ENCODE measurements around the gene STXBP5L.
"Not testable (repeated sequence)": the region's sequence is repeated elsewhere in the genome, so short reads cannot be mapped to it uniquely, and the experiment has no call there.

STXBP5L gene

GRCh38 chr3:121430664-121431215 lies 522.7 kb downstream of the STXBP5L start:
- DNase-seq (ENCODE audit: low read depth, low spot score), result no peak

- DNase-seq (ENCODE audit: low read depth, low spot score), result peak; percentile 50
Observed at GRCh38 chr3:121431726-121432517, 523.9 kb downstream of the STXBP5L start.

DNA sequence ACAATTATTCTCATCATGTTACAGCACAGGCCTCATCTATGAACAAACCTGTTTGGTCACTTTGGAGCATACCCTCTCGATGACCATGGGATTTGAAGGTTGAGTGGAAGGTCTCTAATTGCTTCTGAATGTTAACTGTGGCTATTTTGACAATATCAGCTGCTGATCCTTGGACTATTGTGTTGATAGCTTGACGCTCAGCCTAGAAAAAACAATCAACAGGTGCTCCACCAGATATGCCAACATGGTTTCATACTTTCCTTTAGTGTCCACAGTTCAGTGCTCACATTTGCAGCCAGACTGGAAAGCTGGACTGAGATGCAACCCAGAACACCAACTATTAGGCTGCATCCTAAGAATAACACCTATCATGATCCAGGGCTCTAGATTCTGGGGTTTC lies 528.1 kb downstream of the STXBP5L start:
- no peak for DNase-seq (ENCODE audit: low read depth, low spot score)

DNA sequence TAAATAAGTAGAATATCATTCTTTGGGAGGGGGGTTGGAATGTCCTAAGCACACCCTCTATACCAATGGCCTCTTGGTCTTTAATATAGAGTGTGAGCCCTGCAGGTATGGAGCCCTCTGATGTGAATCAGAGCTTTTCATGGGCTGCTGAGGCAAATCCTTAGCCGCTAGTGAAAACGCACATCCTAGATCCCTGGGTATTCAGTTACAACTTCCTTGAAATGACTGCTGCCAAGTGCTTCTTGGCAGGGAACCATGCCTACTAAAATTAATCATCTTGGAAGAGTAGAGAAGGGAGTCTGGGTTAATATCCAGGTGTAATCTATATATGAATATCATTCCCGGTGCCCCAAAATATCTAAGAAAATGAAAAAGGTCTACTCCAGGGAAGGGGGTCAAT lies 528.6 kb downstream of the STXBP5L start:
- DNase-seq (ENCODE audit: low read depth, low spot score), result no peak

DNA sequence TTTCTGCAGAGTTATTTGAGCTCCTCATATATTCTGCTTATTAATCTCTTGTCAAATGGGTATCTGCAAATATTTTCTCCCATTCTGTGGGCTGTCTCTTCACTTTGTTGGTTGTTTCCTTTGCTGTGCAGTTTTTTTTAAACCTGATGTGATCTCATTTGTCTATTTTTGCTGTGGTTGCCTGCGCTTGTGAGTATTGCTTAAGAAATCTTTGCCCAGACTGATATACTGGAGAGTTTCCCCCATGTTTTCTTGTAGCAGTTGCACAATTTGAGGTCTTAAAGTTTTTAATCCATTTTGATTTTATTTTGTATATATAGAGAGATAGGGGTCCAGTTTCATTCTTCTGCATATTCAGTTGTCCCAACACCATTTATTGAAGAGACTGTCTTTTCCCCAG lies 535.5 kb downstream of the STXBP5L start:
- no peak for DNase-seq (ENCODE audit: low read depth, low spot score)

- not testable (repeated sequence) for DNase-seq (ENCODE audit: low read depth, low spot score)
Observed at GRCh38 chr3:121451752-121452151, 543.7 kb downstream of the STXBP5L start.

DNA sequence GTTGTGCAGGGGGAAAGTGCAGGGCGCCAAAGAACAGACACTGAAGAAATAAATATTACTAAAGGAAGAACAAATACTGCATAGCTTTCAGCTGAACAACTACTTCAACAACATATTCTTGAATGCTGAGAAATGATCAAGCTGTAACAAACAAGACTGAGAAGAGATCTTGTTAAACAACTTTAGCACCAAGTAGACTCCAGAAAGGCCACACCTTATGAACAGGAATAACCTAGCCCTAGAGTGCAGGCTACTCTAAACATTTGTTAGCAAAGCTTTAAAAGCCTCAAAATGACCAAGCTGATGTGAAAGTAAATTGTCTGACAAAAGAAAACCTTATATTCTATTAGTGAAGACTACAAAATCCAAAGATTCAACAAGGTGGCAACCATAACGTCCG lies 554.6 kb downstream of the STXBP5L start:
- DNase-seq (ENCODE audit: low read depth, low spot score), result no peak

- no peak for DNase-seq (ENCODE audit: low read depth, low spot score)
Observed at GRCh38 chr3:121463745-121464144, 555.7 kb downstream of the STXBP5L start.

DNA sequence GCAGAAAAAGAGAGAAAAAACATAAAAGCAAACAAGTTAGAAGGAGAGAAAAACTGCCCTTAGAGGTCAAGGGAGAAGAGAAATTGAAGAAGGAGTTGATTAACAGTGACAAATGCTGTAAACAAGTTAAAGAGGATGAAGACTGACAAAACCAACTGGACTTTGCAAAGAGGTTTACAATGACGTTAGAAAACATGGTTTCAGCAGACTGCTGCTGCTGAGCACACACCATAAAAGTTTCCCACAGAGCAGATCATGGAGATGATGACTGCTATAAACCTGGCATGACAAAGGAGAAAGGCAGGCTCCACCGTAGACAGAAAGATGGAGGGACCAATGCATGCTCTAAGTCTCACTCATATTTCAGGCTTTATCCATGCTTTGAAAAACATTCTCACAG lies 559.1 kb downstream of the STXBP5L start:
- no peak for DNase-seq (ENCODE audit: low read depth, low spot score)

GRCh38 chr3:121473001-121473400 lies 565.0 kb downstream of the STXBP5L start:
- DNase-seq (ENCODE audit: low read depth, low spot score), result no peak

Measured in smooth muscle cell of the brain vasculature (primary cell).